Thyroid gland (tissue), 4 donors: ENCODE results near the gene ANK3. TPM values are rescaled to one million over a fixed set of nuclear protein-coding genes. Genes with fewer than 3 reads are reported as not detected.

ENCODE experiments used
- DNase-seq, 2 donors: peaks; one replicate each; pipeline ENCODE4 v3.0.0-alpha.2; 2019
- H3K27ac ChIP-seq, 3 donors: fragments of 200-600 bp; sonication (generic); 1 replicate in 2 of 3; 2 replicates in 1 of 3; pipeline ENCODE4 v1.5.1; 2016 to 2019; ENCODE audit warnings: mild to moderate bottlenecking in 1 of 3, moderate library complexity in 1 of 3
- H3K27me3 ChIP-seq: fragments of 200-600 bp; sonication (generic); one replicate; pipeline ENCODE4 v1.5.1; 2019
- H3K36me3 ChIP-seq, 2 donors: fragments of 200-600 bp; sonication (generic); one replicate each; pipeline ENCODE4 v1.5.1; 2016 to 2019
- H3K4me1 ChIP-seq, 2 donors: fragments of 200-600 bp; sonication (generic); one replicate each; pipeline ENCODE4 v1.5.1; 2017 to 2019
- H3K4me3 ChIP-seq, 3 donors: fragments of 200-600 bp; sonication (generic); replicated peaks in 1 of 3; 1 replicate in 2 of 3; 2 replicates in 1 of 3; pipeline ENCODE4 v1.5.1; 2016; ENCODE audit warnings: mild to moderate bottlenecking in 1 of 3
- H3K9me3 ChIP-seq: fragments of 200-600 bp; sonication (generic); one replicate; pipeline ENCODE4 v1.5.1; 2017
- CTCF ChIP-seq, 6 experiments: fragments of 200-600 bp in 3 of 6; fragments of 450-650 bp in 3 of 6; sonication (generic) in 3 of 6; IDR thresholded peaks; one replicate each; pipeline ENCODE4 v1.5.1; 2016 to 2019; ENCODE audit warnings: antibody characterized with exemption in 6 of 6, mild to moderate bottlenecking in 2 of 6, inconsistent platforms in 1 of 6, moderate library complexity in 1 of 6
- POLR2A ChIP-seq, 2 donors: fragments of 450-650 bp; IDR thresholded peaks; one replicate each; pipeline ENCODE4 v1.6.1; 2017; ENCODE audit warnings: antibody characterized with exemption in 2 of 2, mild to moderate bottlenecking in 2 of 2, moderate library complexity in 1 of 2
- WGBS, 2 donors: methylation state at CpG; one replicate each; pipeline ENCODE4 v1.1.5; 2017; 5-methylcytosine and 5-hydroxymethylcytosine counted together
- intact Hi-C: fragments of 100-400 bp; cut with DNase I; formaldehyde crosslinking; loops from one replicate; pipeline ENCODE4 v1.15.1; 2023
- total RNA-seq, 4 donors: library from RNA; depleted of rRNA; stranded (reverse); fragments of >200 nt; gene quantifications; one replicate each; pipeline ENCODE4 v1.2.3, GENCODE V29; 2016

Gene ANK3
- total RNA-seq, 4 donors from 2014 or later, result 56.6 to 118 (median 115) TPM

- intact Hi-C loops, result no loop called here
- 93 to 96% methylated on average over 2 of the region's 2 CpGs for WGBS, 2 donors
- Histone ChIP-seq H3K27me3 (no peaks in the 10 kb centered on the region), H3K27ac (no peak overlapping the region), H3K36me3 (no peaks in the 10 kb centered on the region), H3K9me3 (no peaks in the 10 kb centered on the region), H3K4me3 (no peak overlapping the region), H3K4me1 (no peaks in the 10 kb centered on the region)
- TF ChIP-seq POLR2A (IDR thresholded peaks at IDR 0.05), result no peak
- no peak for TF ChIP-seq CTCF (IDR thresholded peaks at IDR 0.05)
- no peak for DNase-seq
Measured at GRCh38 chr10:60069311-60069710, 320.4 kb downstream of the ANK3 start.

GRCh38 chr10:60050366-60050765, 339.3 kb downstream of the ANK3 start:
- WGBS, 2 donors, result 90 to 95% methylated on average over 3 of the region's 3 CpGs
- intact Hi-C loops, result no loop called here
- TF ChIP-seq POLR2A (IDR thresholded peaks at IDR 0.05), result no peak
- no peak for TF ChIP-seq CTCF (IDR thresholded peaks at IDR 0.05)

GRCh38 chr10:60048091-60048501, 341.6 kb downstream of the ANK3 start:
- Histone ChIP-seq H3K4me3 (no peak overlapping the region), H3K27ac (no peak overlapping the region), H3K9me3 (no peaks in the 10 kb centered on the region), H3K27me3 (no peaks in the 10 kb centered on the region), H3K4me1 (peaks cover 0 to 3% of the 10 kb centered on the region in 2 donors), H3K36me3 (no peaks in the 10 kb centered on the region)
- TF ChIP-seq POLR2A (IDR thresholded peaks at IDR 0.05), result no peak
- TF ChIP-seq CTCF (IDR thresholded peaks at IDR 0.05), result peak in 4 of 6 experiments; percentile 46 to 66 (median 58)
- intact Hi-C loops, result no loop called here
- peak; percentile 43 to 61 for DNase-seq

More at GRCh38 chr10:60050366-60050765, 339.3 kb downstream of the ANK3 start:
- H3K36me3 ChIP-seq, result peaks cover 0 to 2% of the 10 kb centered on the region in 2 donors
- DNase-seq, result no peak
- H3K9me3 ChIP-seq, result no peaks in the 10 kb centered on the region
- no peaks in the 10 kb centered on the region for H3K27me3 ChIP-seq
- no peak overlapping the region for H3K27ac ChIP-seq
- H3K4me3 ChIP-seq, result no peak overlapping the region
- peaks cover 0 to 3% of the 10 kb centered on the region in 2 donors for H3K4me1 ChIP-seq

GRCh38 chr10:60045571-60045970, 344.1 kb downstream of the ANK3 start:
- no peak overlapping the region for H3K27ac ChIP-seq
- no peak for DNase-seq
- TF ChIP-seq POLR2A (IDR thresholded peaks at IDR 0.05) (no peak), CTCF (IDR thresholded peaks at IDR 0.05) (no peak)
- no peaks in the 10 kb centered on the region for H3K36me3 ChIP-seq
- H3K4me3 ChIP-seq, result no peak overlapping the region
- intact Hi-C loops, result no loop called here
- H3K4me1 ChIP-seq, result peaks cover 0 to 7% of the 10 kb centered on the region in 2 donors
- H3K9me3 ChIP-seq, result no peaks in the 10 kb centered on the region
- no peaks in the 10 kb centered on the region for H3K27me3 ChIP-seq

GRCh38 chr10:60044971-60045370, 344.7 kb downstream of the ANK3 start:
- Histone ChIP-seq H3K27me3 (no peaks in the 10 kb centered on the region), H3K36me3 (no peaks in the 10 kb centered on the region), H3K9me3 (no peaks in the 10 kb centered on the region), H3K27ac (no peak overlapping the region), H3K4me1 (peaks cover 0 to 10% of the 10 kb centered on the region in 2 donors), H3K4me3 (no peak overlapping the region)
- intact Hi-C loops, result no loop called here
- no peak for DNase-seq
- TF ChIP-seq CTCF (IDR thresholded peaks at IDR 0.05), result no peak
- 89 to 94% methylated on average over 2 of the region's 2 CpGs for WGBS, 2 donors
